Measurements from ENCODE around the gene GPD1L.

DNA sequence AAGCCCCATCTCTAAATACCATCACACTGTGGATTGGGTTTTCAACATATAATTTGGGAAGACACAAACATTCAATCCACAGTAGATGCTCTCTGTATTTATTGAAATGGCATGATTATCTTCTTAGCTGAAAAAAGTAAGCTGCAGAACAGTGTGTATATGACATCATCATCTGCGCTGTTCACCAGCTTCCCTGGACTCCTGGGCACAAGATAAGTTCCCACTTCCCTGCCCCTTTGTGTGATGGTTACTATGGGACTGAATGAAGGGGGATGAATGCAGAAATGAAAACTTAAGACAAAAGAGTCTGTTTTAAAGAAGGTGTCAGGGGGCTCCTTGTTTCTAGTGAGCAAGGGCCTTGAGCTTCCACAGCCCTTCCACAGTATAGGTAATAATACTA lies 20.0 kb upstream of the GPD1L start:
- TF ChIP-seq, protein P1, sequence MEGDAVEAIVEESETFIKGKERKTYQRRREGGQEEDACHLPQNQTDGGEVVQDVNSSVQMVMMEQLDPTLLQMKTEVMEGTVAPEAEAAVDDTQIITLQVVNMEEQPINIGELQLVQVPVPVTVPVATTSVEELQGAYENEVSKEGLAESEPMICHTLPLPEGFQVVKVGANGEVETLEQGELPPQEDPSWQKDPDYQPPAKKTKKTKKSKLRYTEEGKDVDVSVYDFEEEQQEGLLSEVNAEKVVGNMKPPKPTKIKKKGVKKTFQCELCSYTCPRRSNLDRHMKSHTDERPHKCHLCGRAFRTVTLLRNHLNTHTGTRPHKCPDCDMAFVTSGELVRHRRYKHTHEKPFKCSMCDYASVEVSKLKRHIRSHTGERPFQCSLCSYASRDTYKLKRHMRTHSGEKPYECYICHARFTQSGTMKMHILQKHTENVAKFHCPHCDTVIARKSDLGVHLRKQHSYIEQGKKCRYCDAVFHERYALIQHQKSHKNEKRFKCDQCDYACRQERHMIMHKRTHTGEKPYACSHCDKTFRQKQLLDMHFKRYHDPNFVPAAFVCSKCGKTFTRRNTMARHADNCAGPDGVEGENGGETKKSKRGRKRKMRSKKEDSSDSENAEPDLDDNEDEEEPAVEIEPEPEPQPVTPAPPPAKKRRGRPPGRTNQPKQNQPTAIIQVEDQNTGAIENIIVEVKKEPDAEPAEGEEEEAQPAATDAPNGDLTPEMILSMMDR (conservative IDR thresholded peaks at IDR 0.05; ENCODE audit: low read length) = no peak
- TF ChIP-seq EZH2phosphoT487 (IDR thresholded peaks at IDR 0.05; ENCODE audit: borderline replicate concordance) = no peak
